GM12878 (cell line): ENCODE results near the gene POU2F1. TPM values are rescaled to one million over a fixed set of nuclear protein-coding genes. Genes with fewer than 3 reads are reported as not detected.

Source experiments
- ATAC-seq: fragments of 200-7000 bp; cut with Tn5 transposase; 3 replicates; pipeline ENCODE4 v1.9.1; 2020; ENCODE audit warnings: mild to moderate bottlenecking, moderate library complexity
- BruUV-seq: library from RNA; stranded (reverse); fragments of 400-500 nt; replicated peaks from 2 replicates; lab custom pipeline; 2021; lab: Mats Ljungman, UMichigan
- CTCF ChIA-PET: fragments of 300-600 bp; sonication (Branson Sonifier 250); formaldehyde crosslinking; extraction: SDS; loops from one replicate; lab custom pipeline; 2021; ENCODE audit warnings: inconsistent platforms; lab: Yijun Ruan, JAX
- POLR2A ChIA-PET: fragments of 350-600 bp; formaldehyde crosslinking; extraction: SDS; loops from one replicate; lab custom pipeline; 2021; ENCODE audit warnings: inconsistent platforms; lab: Charles Lee
- RAD21 ChIA-PET: fragments of 300-600 bp; sonication (Branson Sonifier 250); formaldehyde crosslinking; loops from one replicate; lab custom pipeline; 2023; ENCODE audit warnings: antibody characterized with exemption; ENCODE audit not compliant: unreplicated experiment; lab: Charles Lee
- SMC1A ChIA-PET: fragments of 300-600 bp; sonication (Branson Sonifier 250); formaldehyde crosslinking; loops from one replicate; lab custom pipeline; 2023; ENCODE audit not compliant: unreplicated experiment, uncharacterized antibody; lab: Charles Lee
- DNase-seq: peaks from one replicate; pipeline ENCODE4 v3.0.0-alpha.2; 2011; ENCODE audit warnings: low read depth, low spot score
- FAIRE-seq: peaks from 3 replicates; lab custom pipeline; 2011; peaks lifted over from hg19 to GRCh38; lab: Jason Lieb, UNC
- H2AFZ ChIP-seq: 2 replicates; pipeline ENCODE4 v1.6.0; 2011; ENCODE audit warnings: low read depth, low read length, control low read depth; ENCODE audit not compliant: control insufficient read depth
- H3K27ac ChIP-seq: 2 replicates; pipeline ENCODE4 v1.5.1; 2011; ENCODE audit warnings: control low read depth; ENCODE audit not compliant: control insufficient read depth, insufficient read depth
- H3K27me3 ChIP-seq, 2 experiments: replicated peaks in 1 of 2; 2 replicates each; pipeline versions ENCODE4 v1.6.0 to v1.6.1; 2011; ENCODE audit warnings: low read length in 1 of 2; ENCODE audit not compliant: control insufficient read depth in 2 of 2, insufficient read depth in 2 of 2
- H3K36me3 ChIP-seq, 2 experiments: 2 replicates each; pipeline ENCODE4 v1.5.1; 2011; ENCODE audit warnings: low read length in 1 of 2; ENCODE audit not compliant: control insufficient read depth in 2 of 2, insufficient read depth in 2 of 2
- H3K4me1 ChIP-seq: 2 replicates; pipeline ENCODE4 v1.6.1; 2011; ENCODE audit warnings: mild to moderate bottlenecking, low read length, moderate library complexity, mixed read lengths; ENCODE audit not compliant: control insufficient read depth, insufficient read depth
- H3K4me2 ChIP-seq: 2 replicates; pipeline ENCODE4 v1.6.0; 2011; ENCODE audit warnings: control low read depth; ENCODE audit not compliant: control insufficient read depth, insufficient read depth
- H3K4me3 ChIP-seq: fragments of 200-600 bp; sonication (generic); 2 replicates; pipeline ENCODE4 v1.5.1; 2016
- H3K79me2 ChIP-seq: 2 replicates; pipeline ENCODE4 v1.6.0; 2011; ENCODE audit warnings: low read length; ENCODE audit not compliant: control insufficient read depth, insufficient read depth
- H3K9ac ChIP-seq: 2 replicates; pipeline ENCODE4 v1.8.0; 2011; ENCODE audit warnings: low read length, control low read depth, mixed read lengths; ENCODE audit not compliant: control insufficient read depth, insufficient read depth
- H3K9me3 ChIP-seq: replicated peaks from 3 replicates; pipeline ENCODE4 v1.5.1; 2011; ENCODE audit warnings: mild to moderate bottlenecking, low read length; ENCODE audit not compliant: control insufficient read depth, insufficient read depth
- H4K20me1 ChIP-seq: 2 replicates; pipeline ENCODE4 v1.6.0; 2011; ENCODE audit not compliant: control insufficient read depth, insufficient read depth
- HDGF ChIP-seq: fragments of 450-650 bp; IDR thresholded peaks from 2 replicates; pipeline ENCODE4 v1.6.1; 2016; ENCODE audit warnings: antibody characterized with exemption
- KDM1A ChIP-seq: fragments of 200-600 bp; sonication (generic); IDR thresholded peaks from 2 replicates; pipeline ENCODE4 v1.6.1; 2016; ENCODE audit warnings: borderline replicate concordance
- POLR2AphosphoS5 ChIP-seq: IDR thresholded peaks from 2 replicates; pipeline ENCODE4 v1.6.1; 2011; ENCODE audit warnings: mild to moderate bottlenecking, low read length, inconsistent platforms
- SMAD5 ChIP-seq: IDR thresholded peaks from 2 replicates; pipeline ENCODE4 v1.6.1; 2016; ENCODE audit warnings: antibody characterized with exemption, low read depth
- TBL1XR1 ChIP-seq: IDR thresholded peaks from 2 replicates; pipeline ENCODE4 v1.6.1; 2012; ENCODE audit warnings: low read depth, low read length, improper control_type of control experiment
- YY1 ChIP-seq: IDR thresholded peaks from 2 replicates; pipeline ENCODE4 v1.6.1; 2011; ENCODE audit warnings: low read depth, mild to moderate bottlenecking, low read length
- ZNF207 ChIP-seq: fragments of 450-650 bp; IDR thresholded peaks from 2 replicates; pipeline ENCODE4 v1.6.1; 2014; ENCODE audit warnings: antibody characterized with exemption, mild to moderate bottlenecking, borderline replicate concordance
- WGBS: methylation state at CpG from one replicate; pipeline ENCODE4 v1.1.6; 2016; ENCODE audit warnings: low lambda C conversion rate; ENCODE audit not compliant: insufficient replicate concordance, insufficient coverage; ENCODE audit errors: missing lambda C conversion rate; 5-methylcytosine and 5-hydroxymethylcytosine counted together
- in situ Hi-C: fragments of 300-500 bp; cut with MboI; formaldehyde crosslinking; loops from 9 replicates; pipeline ENCODE4 v1.14.3; 2018; ENCODE audit warnings: mixed read lengths
- intact Hi-C: fragments of 100-400 bp; cut with micrococcal nuclease; formaldehyde crosslinking; loops from one replicate; pipeline ENCODE4 v1.14.2; 2022; ENCODE audit not compliant: unreplicated experiment
- polyA plus RNA-seq, 11 experiments: library from polyadenylated mRNA; depleted of rRNA in 4 of 11; unstranded in 6 of 11; stranded (reverse) in 5 of 11; fragments of >200 nt; fragmentation: Nextera tagmentation in 4 of 11; fragmentation: Illumina TruSeq in 1 of 11; extraction: Ambion mirVana in 4 of 11; extraction: Trizol in 1 of 11; gene quantifications; 1 replicate in 1 of 11; 2 replicates in 10 of 11; pipeline versions ENCODE4 v1.2.1 to v1.2.3, GENCODE V29; 2011 to 2016; ENCODE audit warnings: inconsistent platforms in 2 of 11, missing spikeins in 2 of 11, low read depth in 1 of 11
- total RNA-seq, 4 experiments: library from RNA; depleted of rRNA in 3 of 4; stranded (reverse); fragments of >200 nt in 3 of 4; fragmentation: Illumina TruSeq in 1 of 4; extraction: Trizol in 1 of 4; gene quantifications; 2 replicates each; pipeline versions ENCODE4 v1.2.1 to v1.2.3, GENCODE V29; 2013 to 2021
- TF ChIP-seq, protein P1 (sequence below): fragments of 450-650 bp; formaldehyde crosslinking; IDR thresholded peaks from 2 replicates; pipeline ENCODE4 v1.4.0; 2020; ENCODE audit warnings: mild to moderate bottlenecking, moderate library complexity
- TF ChIP-seq, protein P2 (sequence below): fragments of 450-650 bp; IDR thresholded peaks from 2 replicates; pipeline ENCODE4 v1.6.1; 2017; ENCODE audit warnings: mild to moderate bottlenecking, low read depth, inconsistent platforms; ENCODE audit not compliant: poor library complexity, severe bottlenecking

The POU2F1 gene
- total and polyA plus RNA-seq, 10 of the 15 experiments (the other 5 are each of a cell fraction or from before 2014, with no cell fraction given): 2.5 to 21.7 (median 12.5) TPM

DNA sequence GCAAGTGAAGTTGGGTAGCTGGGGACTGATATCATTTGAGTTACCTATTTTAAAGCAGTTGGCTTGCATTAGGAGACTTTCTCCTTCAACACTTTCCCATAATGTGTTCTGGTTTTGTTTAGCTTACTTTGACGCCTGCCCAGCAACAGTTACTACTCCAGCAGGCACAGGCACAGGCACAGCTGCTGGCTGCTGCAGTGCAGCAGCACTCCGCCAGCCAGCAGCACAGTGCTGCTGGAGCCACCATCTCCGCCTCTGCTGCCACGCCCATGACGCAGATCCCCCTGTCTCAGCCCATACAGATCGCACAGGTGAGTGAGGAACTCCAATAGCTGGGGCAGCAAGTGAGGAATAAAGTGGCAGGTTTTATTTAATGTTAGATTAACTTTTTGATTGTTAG lies 153.3 kb downstream of the POU2F1 start:
- Histone ChIP-seq H3K9ac (no peak overlapping the region), H3K79me2 (no peaks in the 10 kb centered on the region), H3K4me1 (no peaks in the 10 kb centered on the region), H4K20me1 (no peaks in the 10 kb centered on the region), H3K36me3 (peaks cover 8 to 15% of the 10 kb centered on the region in 2 experiments), H2AFZ (no peak overlapping the region), H3K27ac (no peak overlapping the region), H3K9me3 (no peaks in the 10 kb centered on the region), H3K4me3 (no peak overlapping the region), H3K27me3 (no peaks in the 10 kb centered on the region), H3K4me2 (no peak overlapping the region)
- intact Hi-C loops: no loop called here
- FAIRE-seq (no peak), DNase-seq (no peak), ATAC-seq (no peak)
- ChIA-PET SMC1A (interaction anchor here (0.7 to 3.5 kb wide), 9 partner anchors 9 to 109 kb away, joined by 3 to 16 read pairs (median 5); no protein-coding TSS in a partner anchor), RAD21 (interaction anchor here (0.5 to 1.7 kb wide), 4 partner anchors 10 to 159 kb away, joined by 3 to 5 read pairs (median 3); no protein-coding TSS in a partner anchor), CTCF (interaction anchor here (0.8 to 1.9 kb wide), 7 partner anchors 24 to 166 kb away, joined by 3 to 5 read pairs (median 4); no protein-coding TSS in a partner anchor), POLR2A (no interaction called here)
- in situ Hi-C loops: no loop called here
- 100% methylated on average over 6 of the region's 6 CpGs for WGBS
- TF ChIP-seq, protein P1, sequence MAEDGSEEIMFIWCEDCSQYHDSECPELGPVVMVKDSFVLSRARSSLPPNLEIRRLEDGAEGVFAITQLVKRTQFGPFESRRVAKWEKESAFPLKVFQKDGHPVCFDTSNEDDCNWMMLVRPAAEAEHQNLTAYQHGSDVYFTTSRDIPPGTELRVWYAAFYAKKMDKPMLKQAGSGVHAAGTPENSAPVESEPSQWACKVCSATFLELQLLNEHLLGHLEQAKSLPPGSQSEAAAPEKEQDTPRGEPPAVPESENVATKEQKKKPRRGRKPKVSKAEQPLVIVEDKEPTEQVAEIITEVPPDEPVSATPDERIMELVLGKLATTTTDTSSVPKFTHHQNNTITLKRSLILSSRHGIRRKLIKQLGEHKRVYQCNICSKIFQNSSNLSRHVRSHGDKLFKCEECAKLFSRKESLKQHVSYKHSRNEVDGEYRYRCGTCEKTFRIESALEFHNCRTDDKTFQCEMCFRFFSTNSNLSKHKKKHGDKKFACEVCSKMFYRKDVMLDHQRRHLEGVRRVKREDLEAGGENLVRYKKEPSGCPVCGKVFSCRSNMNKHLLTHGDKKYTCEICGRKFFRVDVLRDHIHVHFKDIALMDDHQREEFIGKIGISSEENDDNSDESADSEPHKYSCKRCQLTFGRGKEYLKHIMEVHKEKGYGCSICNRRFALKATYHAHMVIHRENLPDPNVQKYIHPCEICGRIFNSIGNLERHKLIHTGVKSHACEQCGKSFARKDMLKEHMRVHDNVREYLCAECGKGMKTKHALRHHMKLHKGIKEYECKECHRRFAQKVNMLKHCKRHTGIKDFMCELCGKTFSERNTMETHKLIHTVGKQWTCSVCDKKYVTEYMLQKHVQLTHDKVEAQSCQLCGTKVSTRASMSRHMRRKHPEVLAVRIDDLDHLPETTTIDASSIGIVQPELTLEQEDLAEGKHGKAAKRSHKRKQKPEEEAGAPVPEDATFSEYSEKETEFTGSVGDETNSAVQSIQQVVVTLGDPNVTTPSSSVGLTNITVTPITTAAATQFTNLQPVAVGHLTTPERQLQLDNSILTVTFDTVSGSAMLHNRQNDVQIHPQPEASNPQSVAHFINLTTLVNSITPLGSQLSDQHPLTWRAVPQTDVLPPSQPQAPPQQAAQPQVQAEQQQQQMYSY (CRISPR knock-in tag): no peak
- TF ChIP-seq, protein P2, sequence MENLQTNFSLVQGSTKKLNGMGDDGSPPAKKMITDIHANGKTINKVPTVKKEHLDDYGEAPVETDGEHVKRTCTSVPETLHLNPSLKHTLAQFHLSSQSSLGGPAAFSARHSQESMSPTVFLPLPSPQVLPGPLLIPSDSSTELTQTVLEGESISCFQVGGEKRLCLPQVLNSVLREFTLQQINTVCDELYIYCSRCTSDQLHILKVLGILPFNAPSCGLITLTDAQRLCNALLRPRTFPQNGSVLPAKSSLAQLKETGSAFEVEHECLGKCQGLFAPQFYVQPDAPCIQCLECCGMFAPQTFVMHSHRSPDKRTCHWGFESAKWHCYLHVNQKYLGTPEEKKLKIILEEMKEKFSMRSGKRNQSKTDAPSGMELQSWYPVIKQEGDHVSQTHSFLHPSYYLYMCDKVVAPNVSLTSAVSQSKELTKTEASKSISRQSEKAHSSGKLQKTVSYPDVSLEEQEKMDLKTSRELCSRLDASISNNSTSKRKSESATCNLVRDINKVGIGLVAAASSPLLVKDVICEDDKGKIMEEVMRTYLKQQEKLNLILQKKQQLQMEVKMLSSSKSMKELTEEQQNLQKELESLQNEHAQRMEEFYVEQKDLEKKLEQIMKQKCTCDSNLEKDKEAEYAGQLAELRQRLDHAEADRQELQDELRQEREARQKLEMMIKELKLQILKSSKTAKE: no peak
- no peak for TF ChIP-seq HDGF
- TF ChIP-seq ZNF207: no peak
- no peak for TF ChIP-seq KDM1A
- TF ChIP-seq SMAD5: no peak
- TF ChIP-seq YY1: no peak
- no peak for TF ChIP-seq TBL1XR1
- TF ChIP-seq POLR2AphosphoS5: no peak
- BruUV-seq: no TSS peak
